GM23338 (cell line): ENCODE measurements around the gene TEPSIN. TPM values are rescaled to one million over a fixed set of nuclear protein-coding genes. Genes with fewer than 3 reads are reported as not detected.

Source experiments
- ATAC-seq: fragments of 200-7000 bp; cut with Tn5 transposase; 3 replicates; pipeline ENCODE4 v1.9.1; 2020
- DNase-seq: peaks from one replicate; pipeline ENCODE4 v3.0.0-alpha.2; 2015; ENCODE audit warnings: low spot score
- H2AFZ ChIP-seq: fragments of 200-600 bp; sonication (generic); 2 replicates; pipeline ENCODE4 v1.8.0; 2016; ENCODE audit warnings: antibody characterized with exemption, mild to moderate bottlenecking, moderate library complexity
- H3F3A ChIP-seq: fragments of 200-600 bp; sonication (generic); replicated peaks from 2 replicates; pipeline ENCODE4 v1.8.0; 2017; ENCODE audit warnings: antibody characterized with exemption, mixed run types, low read depth
- H3K27ac ChIP-seq: fragments of 200-600 bp; sonication (generic); 2 replicates; pipeline ENCODE4 v1.6.1; 2016; ENCODE audit warnings: low read depth
- H3K27me3 ChIP-seq: fragments of 200-600 bp; sonication (generic); 2 replicates; pipeline ENCODE4 v1.8.0; 2016; ENCODE audit warnings: mild to moderate bottlenecking, mixed run types, moderate library complexity; ENCODE audit not compliant: insufficient read depth
- H3K36me3 ChIP-seq: fragments of 200-600 bp; sonication (generic); 2 replicates; pipeline ENCODE4 v1.8.0; 2016; ENCODE audit warnings: mild to moderate bottlenecking; ENCODE audit not compliant: insufficient read depth
- H3K4me1 ChIP-seq: fragments of 200-600 bp; sonication (generic); 2 replicates; pipeline ENCODE4 v1.8.0; 2016; ENCODE audit warnings: mild to moderate bottlenecking, moderate library complexity; ENCODE audit not compliant: insufficient read depth
- H3K4me2 ChIP-seq: fragments of 200-600 bp; sonication (generic); 2 replicates; pipeline ENCODE4 v1.7.1; 2017; ENCODE audit warnings: mixed run types
- H3K4me3 ChIP-seq: fragments of 200-600 bp; sonication (generic); 2 replicates; pipeline ENCODE4 v1.6.1; 2016; ENCODE audit warnings: mixed run types
- H3K79me2 ChIP-seq: fragments of 200-600 bp; sonication (generic); replicated peaks from 2 replicates; pipeline ENCODE4 v1.8.0; 2017; ENCODE audit warnings: mild to moderate bottlenecking; ENCODE audit not compliant: insufficient read depth
- H3K9me2 ChIP-seq: fragments of 200-600 bp; sonication (generic); 2 replicates; pipeline ENCODE4 v1.8.0; 2017; ENCODE audit not compliant: insufficient read depth
- H4K20me1 ChIP-seq: fragments of 200-600 bp; sonication (generic); replicated peaks from 2 replicates; pipeline ENCODE4 v1.8.0; 2017; ENCODE audit warnings: mild to moderate bottlenecking; ENCODE audit not compliant: insufficient read depth
- H3K27ac Mint-ChIP-seq: 2 replicates; pipeline ENCODE4 v1.8.0; 2020; ENCODE audit warnings: inconsistent platforms, mild to moderate bottlenecking, moderate library complexity, mixed read lengths
- H3K27me3 Mint-ChIP-seq: 3 replicates; pipeline ENCODE4 v1.8.0; 2022; ENCODE audit warnings: low read depth, mild to moderate bottlenecking, moderate library complexity, mixed read lengths, inconsistent platforms; ENCODE audit not compliant: insufficient read depth, poor library complexity
- H3K36me3 Mint-ChIP-seq: 3 replicates; pipeline ENCODE4 v1.8.0; 2021; ENCODE audit warnings: low read depth, mild to moderate bottlenecking, inconsistent platforms, moderate library complexity, mixed read lengths
- H3K4me1 Mint-ChIP-seq: 3 replicates; pipeline ENCODE4 v1.8.0; 2020; ENCODE audit warnings: mild to moderate bottlenecking, inconsistent platforms, mixed read lengths
- H3K4me3 Mint-ChIP-seq: 3 replicates; pipeline ENCODE4 v1.8.0; 2021; ENCODE audit warnings: moderate library complexity, mild to moderate bottlenecking, inconsistent platforms, mixed read lengths
- H3K9me3 Mint-ChIP-seq: 3 replicates; pipeline ENCODE4 v1.8.0; 2020; ENCODE audit warnings: moderate library complexity, mild to moderate bottlenecking, inconsistent platforms, mixed read lengths
- CREB1 ChIP-seq: fragments of 250-450 bp; sonication (Bioruptor Pico); IDR thresholded peaks from 2 replicates; pipeline ENCODE4 v1.5.0; 2020; ENCODE audit warnings: low read depth, mild to moderate bottlenecking, moderate library complexity
- EZH2 ChIP-seq: fragments of 200-600 bp; sonication (generic); IDR thresholded peaks from one replicate; pipeline ENCODE4 v1.8.0; 2017; ENCODE audit warnings: antibody characterized with exemption, mild to moderate bottlenecking, low read depth; ENCODE audit not compliant: unreplicated experiment
- EZH2phosphoT487 ChIP-seq: fragments of 200-600 bp; sonication (generic); IDR thresholded peaks from one replicate; pipeline ENCODE4 v1.8.1; 2018; ENCODE audit warnings: antibody characterized with exemption; ENCODE audit not compliant: unreplicated experiment
- JUNB ChIP-seq: IDR thresholded peaks from one replicate; pipeline ENCODE4 v1.6.1; 2016; ENCODE audit warnings: antibody characterized with exemption; ENCODE audit not compliant: unreplicated experiment
- NANOG ChIP-seq: IDR thresholded peaks from 2 replicates; pipeline ENCODE4 v1.6.1; 2016; ENCODE audit warnings: antibody characterized with exemption, borderline replicate concordance
- STAT1 ChIP-seq: IDR thresholded peaks from one replicate; pipeline ENCODE4 v1.6.1; 2016; ENCODE audit warnings: antibody characterized with exemption; ENCODE audit not compliant: unreplicated experiment
- ZNF114 ChIP-seq: fragments of 250-450 bp; sonication (Bioruptor Pico); IDR thresholded peaks from 2 replicates; pipeline ENCODE4 v1.5.0; 2020; ENCODE audit warnings: mild to moderate bottlenecking, moderate library complexity
- ZNF331 ChIP-seq: fragments of 250-450 bp; sonication (Bioruptor Pico); IDR thresholded peaks from 2 replicates; pipeline ENCODE4 v1.5.0; 2020; ENCODE audit warnings: low read depth, mild to moderate bottlenecking, moderate library complexity
- polyA plus RNA-seq: library from polyadenylated mRNA; unstranded; fragments of >200 nt; fragmentation: Nextera tagmentation; extraction: Ambion mirVana; gene quantifications from 2 replicates; pipeline ENCODE4 v1.2.1, GENCODE V29; 2016
- total RNA-seq: library from RNA; depleted of rRNA; stranded (reverse); fragments of >200 nt; shearing (Covaris generic); gene quantifications from 2 replicates; pipeline ENCODE4 v1.2.3, GENCODE V29; 2014
- TF ChIP-seq, protein P1 (sequence below): IDR thresholded peaks from 2 replicates; pipeline ENCODE4 v1.6.1; 2016; ENCODE audit warnings: antibody characterized with exemption
- TF ChIP-seq, protein P2 (sequence below): IDR thresholded peaks from one replicate; pipeline ENCODE4 v1.6.1; 2018; ENCODE audit warnings: antibody characterized with exemption; ENCODE audit not compliant: unreplicated experiment
- TF ChIP-seq, protein P3 (sequence below): fragments of 250-450 bp; sonication (Bioruptor Pico); IDR thresholded peaks from 2 replicates; pipeline ENCODE4 v1.5.0; 2020; ENCODE audit warnings: mild to moderate bottlenecking, moderate library complexity
- TF ChIP-seq, protein P4 (sequence below), 2 experiments: fragments of 200-600 bp in 1 of 2; sonication (generic) in 1 of 2; conservative IDR thresholded peaks; 2 replicates each; pipeline versions ENCODE4 v1.5.1 to v1.6.1; 2016 to 2017; ENCODE audit warnings: antibody characterized with exemption in 2 of 2, low read depth in 2 of 2, mild to moderate bottlenecking in 2 of 2, moderate library complexity in 1 of 2

Gene TEPSIN
- total and polyA plus RNA-seq, 2 experiments from 2014 or later = 4.4 to 25.3 TPM

DNA sequence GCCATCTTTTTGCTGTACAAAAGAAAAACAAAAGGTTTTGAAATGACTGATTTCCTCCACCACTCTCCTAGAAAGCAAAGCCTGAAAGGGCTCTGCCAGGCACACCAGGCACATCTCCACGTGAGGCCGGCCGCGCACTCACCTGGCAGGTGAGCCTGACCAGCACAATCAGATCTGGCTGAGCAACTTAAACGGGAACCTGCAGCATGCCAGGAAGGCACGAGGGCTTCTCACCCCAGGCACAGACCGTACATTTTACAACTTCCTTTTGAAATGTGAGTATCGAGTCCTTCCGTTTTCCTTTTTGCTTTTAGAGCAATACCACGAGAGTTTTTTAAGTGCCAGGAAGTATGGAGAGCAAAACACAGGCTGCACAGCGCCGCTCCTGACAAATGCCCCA is 33.8 kb upstream of the TEPSIN start:
- Histone ChIP-seq H3K27me3 (no peaks in the 10 kb centered on the region), H3K27ac (no peak overlapping the region), H3K79me2 (no peaks in the 10 kb centered on the region), H3K9me2 (no peaks in the 10 kb centered on the region), H3K4me2 (no peak overlapping the region), H3K4me3 (no peak overlapping the region), H3K36me3 (no peaks in the 10 kb centered on the region), H4K20me1 (no peaks in the 10 kb centered on the region; the same call in none of the 2 replicates), H2AFZ (no peak overlapping the region), H3K4me1 (no peaks in the 10 kb centered on the region), H3F3A (no peaks in the 10 kb centered on the region)
- Mint-ChIP-seq H3K4me3 (no peak overlapping the region), H3K4me1 (no peaks in the 10 kb centered on the region), H3K27ac (no peak overlapping the region; the same call in 1 of the 2 replicates), H3K9me3 (no peaks in the 10 kb centered on the region), H3K36me3 (peaks cover 30% of the 10 kb centered on the region), H3K27me3 (peaks cover 2% of the 10 kb centered on the region)
- TF ChIP-seq CREB1 (no peak), ZNF331 (CRISPR knock-in tag) (no peak), EZH2phosphoT487 (no peak), NANOG (no peak), STAT1 (no peak), JUNB (no peak), ZNF114 (CRISPR knock-in tag) (no peak), EZH2 (no peak)
- TF ChIP-seq, protein P1, sequence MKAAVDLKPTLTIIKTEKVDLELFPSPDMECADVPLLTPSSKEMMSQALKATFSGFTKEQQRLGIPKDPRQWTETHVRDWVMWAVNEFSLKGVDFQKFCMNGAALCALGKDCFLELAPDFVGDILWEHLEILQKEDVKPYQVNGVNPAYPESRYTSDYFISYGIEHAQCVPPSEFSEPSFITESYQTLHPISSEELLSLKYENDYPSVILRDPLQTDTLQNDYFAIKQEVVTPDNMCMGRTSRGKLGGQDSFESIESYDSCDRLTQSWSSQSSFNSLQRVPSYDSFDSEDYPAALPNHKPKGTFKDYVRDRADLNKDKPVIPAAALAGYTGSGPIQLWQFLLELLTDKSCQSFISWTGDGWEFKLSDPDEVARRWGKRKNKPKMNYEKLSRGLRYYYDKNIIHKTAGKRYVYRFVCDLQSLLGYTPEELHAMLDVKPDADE = no peak
- TF ChIP-seq, protein P2, sequence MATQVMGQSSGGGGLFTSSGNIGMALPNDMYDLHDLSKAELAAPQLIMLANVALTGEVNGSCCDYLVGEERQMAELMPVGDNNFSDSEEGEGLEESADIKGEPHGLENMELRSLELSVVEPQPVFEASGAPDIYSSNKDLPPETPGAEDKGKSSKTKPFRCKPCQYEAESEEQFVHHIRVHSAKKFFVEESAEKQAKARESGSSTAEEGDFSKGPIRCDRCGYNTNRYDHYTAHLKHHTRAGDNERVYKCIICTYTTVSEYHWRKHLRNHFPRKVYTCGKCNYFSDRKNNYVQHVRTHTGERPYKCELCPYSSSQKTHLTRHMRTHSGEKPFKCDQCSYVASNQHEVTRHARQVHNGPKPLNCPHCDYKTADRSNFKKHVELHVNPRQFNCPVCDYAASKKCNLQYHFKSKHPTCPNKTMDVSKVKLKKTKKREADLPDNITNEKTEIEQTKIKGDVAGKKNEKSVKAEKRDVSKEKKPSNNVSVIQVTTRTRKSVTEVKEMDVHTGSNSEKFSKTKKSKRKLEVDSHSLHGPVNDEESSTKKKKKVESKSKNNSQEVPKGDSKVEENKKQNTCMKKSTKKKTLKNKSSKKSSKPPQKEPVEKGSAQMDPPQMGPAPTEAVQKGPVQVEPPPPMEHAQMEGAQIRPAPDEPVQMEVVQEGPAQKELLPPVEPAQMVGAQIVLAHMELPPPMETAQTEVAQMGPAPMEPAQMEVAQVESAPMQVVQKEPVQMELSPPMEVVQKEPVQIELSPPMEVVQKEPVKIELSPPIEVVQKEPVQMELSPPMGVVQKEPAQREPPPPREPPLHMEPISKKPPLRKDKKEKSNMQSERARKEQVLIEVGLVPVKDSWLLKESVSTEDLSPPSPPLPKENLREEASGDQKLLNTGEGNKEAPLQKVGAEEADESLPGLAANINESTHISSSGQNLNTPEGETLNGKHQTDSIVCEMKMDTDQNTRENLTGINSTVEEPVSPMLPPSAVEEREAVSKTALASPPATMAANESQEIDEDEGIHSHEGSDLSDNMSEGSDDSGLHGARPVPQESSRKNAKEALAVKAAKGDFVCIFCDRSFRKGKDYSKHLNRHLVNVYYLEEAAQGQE = no peak
- TF ChIP-seq, protein P3, sequence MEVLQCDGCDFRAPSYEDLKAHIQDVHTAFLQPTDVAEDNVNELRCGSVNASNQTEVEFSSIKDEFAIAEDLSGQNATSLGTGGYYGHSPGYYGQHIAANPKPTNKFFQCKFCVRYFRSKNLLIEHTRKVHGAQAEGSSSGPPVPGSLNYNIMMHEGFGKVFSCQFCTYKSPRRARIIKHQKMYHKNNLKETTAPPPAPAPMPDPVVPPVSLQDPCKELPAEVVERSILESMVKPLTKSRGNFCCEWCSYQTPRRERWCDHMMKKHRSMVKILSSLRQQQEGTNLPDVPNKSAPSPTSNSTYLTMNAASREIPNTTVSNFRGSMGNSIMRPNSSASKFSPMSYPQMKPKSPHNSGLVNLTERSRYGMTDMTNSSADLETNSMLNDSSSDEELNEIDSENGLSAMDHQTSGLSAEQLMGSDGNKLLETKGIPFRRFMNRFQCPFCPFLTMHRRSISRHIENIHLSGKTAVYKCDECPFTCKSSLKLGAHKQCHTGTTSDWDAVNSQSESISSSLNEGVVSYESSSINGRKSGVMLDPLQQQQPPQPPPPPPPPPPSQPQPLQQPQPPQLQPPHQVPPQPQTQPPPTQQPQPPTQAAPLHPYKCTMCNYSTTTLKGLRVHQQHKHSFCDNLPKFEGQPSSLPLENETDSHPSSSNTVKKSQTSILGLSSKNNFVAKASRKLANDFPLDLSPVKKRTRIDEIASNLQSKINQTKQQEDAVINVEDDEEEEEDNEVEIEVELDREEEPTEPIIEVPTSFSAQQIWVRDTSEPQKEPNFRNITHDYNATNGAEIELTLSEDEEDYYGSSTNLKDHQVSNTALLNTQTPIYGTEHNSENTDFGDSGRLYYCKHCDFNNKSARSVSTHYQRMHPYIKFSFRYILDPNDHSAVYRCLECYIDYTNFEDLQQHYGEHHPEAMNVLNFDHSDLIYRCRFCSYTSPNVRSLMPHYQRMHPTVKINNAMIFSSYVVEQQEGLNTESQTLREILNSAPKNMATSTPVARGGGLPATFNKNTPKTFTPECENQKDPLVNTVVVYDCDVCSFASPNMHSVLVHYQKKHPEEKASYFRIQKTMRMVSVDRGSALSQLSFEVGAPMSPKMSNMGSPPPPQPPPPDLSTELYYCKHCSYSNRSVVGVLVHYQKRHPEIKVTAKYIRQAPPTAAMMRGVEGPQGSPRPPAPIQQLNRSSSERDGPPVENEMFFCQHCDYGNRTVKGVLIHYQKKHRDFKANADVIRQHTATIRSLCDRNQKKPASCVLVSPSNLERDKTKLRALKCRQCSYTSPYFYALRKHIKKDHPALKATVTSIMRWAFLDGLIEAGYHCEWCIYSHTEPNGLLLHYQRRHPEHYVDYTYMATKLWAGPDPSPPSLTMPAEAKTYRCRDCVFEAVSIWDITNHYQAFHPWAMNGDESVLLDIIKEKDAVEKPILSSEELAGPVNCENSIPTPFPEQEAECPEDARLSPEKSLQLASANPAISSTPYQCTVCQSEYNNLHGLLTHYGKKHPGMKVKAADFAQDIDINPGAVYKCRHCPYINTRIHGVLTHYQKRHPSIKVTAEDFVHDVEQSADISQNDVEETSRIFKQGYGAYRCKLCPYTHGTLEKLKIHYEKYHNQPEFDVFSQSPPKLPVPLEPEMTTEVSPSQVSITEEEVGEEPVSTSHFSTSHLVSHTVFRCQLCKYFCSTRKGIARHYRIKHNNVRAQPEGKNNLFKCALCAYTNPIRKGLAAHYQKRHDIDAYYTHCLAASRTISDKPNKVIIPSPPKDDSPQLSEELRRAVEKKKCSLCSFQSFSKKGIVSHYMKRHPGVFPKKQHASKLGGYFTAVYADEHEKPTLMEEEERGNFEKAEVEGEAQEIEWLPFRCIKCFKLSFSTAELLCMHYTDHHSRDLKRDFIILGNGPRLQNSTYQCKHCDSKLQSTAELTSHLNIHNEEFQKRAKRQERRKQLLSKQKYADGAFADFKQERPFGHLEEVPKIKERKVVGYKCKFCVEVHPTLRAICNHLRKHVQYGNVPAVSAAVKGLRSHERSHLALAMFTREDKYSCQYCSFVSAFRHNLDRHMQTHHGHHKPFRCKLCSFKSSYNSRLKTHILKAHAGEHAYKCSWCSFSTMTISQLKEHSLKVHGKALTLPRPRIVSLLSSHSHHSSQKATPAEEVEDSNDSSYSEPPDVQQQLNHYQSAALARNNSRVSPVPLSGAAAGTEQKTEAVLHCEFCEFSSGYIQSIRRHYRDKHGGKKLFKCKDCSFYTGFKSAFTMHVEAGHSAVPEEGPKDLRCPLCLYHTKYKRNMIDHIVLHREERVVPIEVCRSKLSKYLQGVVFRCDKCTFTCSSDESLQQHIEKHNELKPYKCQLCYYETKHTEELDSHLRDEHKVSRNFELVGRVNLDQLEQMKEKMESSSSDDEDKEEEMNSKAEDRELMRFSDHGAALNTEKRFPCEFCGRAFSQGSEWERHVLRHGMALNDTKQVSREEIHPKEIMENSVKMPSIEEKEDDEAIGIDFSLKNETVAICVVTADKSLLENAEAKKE (CRISPR knock-in tag) = no peak
- TF ChIP-seq, protein P4, sequence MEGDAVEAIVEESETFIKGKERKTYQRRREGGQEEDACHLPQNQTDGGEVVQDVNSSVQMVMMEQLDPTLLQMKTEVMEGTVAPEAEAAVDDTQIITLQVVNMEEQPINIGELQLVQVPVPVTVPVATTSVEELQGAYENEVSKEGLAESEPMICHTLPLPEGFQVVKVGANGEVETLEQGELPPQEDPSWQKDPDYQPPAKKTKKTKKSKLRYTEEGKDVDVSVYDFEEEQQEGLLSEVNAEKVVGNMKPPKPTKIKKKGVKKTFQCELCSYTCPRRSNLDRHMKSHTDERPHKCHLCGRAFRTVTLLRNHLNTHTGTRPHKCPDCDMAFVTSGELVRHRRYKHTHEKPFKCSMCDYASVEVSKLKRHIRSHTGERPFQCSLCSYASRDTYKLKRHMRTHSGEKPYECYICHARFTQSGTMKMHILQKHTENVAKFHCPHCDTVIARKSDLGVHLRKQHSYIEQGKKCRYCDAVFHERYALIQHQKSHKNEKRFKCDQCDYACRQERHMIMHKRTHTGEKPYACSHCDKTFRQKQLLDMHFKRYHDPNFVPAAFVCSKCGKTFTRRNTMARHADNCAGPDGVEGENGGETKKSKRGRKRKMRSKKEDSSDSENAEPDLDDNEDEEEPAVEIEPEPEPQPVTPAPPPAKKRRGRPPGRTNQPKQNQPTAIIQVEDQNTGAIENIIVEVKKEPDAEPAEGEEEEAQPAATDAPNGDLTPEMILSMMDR (conservative IDR thresholded peaks at IDR 0.05; ENCODE audit: low read depth in 2 of 2) = no peak
- ATAC-seq (no peak), DNase-seq (no peak)
